ENCODE measurements around the gene MLXIP. TPM values are rescaled to one million over a fixed set of nuclear protein-coding genes. Genes with fewer than 3 reads are reported as not detected.
"Not testable (repeated sequence)": the region's sequence is repeated elsewhere in the genome, so short reads cannot be mapped to it uniquely, and the experiment has no call there.

The MLXIP gene
- total RNA-seq, 2 experiments from 2014 or later, result 61.0 to 61.7 TPM

GRCh38 chr12:122099856-122100255, 21.3 kb downstream of the MLXIP start:
- no peaks in the 10 kb centered on the region for H3K27me3 Mint-ChIP-seq
- peak overlapping the region; percentile 85 for H3K27ac Mint-ChIP-seq
- ATAC-seq (ENCODE audit: low read depth) (peak; percentile 47), DNase-seq (no peak)
- no peaks in the 10 kb centered on the region for H3K9me3 Mint-ChIP-seq
- POLR2A ChIA-PET, result interaction anchor here (6.0 to 7.1 kb wide), 2 partner anchors 13 to 19 kb away, joined by 44 to 67 read pairs; partner anchors contain the start of gene MLXIP
- H3K4me3 Mint-ChIP-seq, result peak overlapping the region; percentile 79
- H3K4me1 Mint-ChIP-seq, result peaks cover 50% of the 10 kb centered on the region
- H3K36me3 Mint-ChIP-seq, result peaks cover 9% of the 10 kb centered on the region

- Mint-ChIP-seq H3K36me3 (peaks cover 10% of the 10 kb centered on the region), H3K4me1 (peaks cover 55% of the 10 kb centered on the region), H3K27me3 (no peaks in the 10 kb centered on the region), H3K9me3 (no peaks in the 10 kb centered on the region), H3K27ac (peak overlapping the region; percentile 64), H3K4me3 (peak overlapping the region; percentile 17)
- DNase-seq (no peak), ATAC-seq (ENCODE audit: low read depth) (no peak)
- POLR2A ChIA-PET, result interaction anchor here (0.6 to 7.1 kb wide), 3 partner anchors 13 to 573 kb away, joined by 4 to 67 read pairs (median 44); partner anchors contain the start of gene MLXIP
Observed at GRCh38 chr12:122100568-122100967, 22.0 kb downstream of the MLXIP start.

GRCh38 chr12:122102331-122102730, 23.8 kb downstream of the MLXIP start:
- ATAC-seq (ENCODE audit: low read depth), result no peak
- no peak overlapping the region for H3K4me3 Mint-ChIP-seq

GRCh38 chr12:122104844-122105243, 26.3 kb downstream of the MLXIP start:
- POLR2A ChIA-PET, result interaction anchor here (0.7 to 2.0 kb wide), 11 partner anchors 8 to 232 kb away, joined by 3 to 9 read pairs (median 4); partner anchors contain the start of gene MLXIP
- ATAC-seq (ENCODE audit: low read depth) (peak; percentile 54), DNase-seq (no peak)
- Mint-ChIP-seq H3K4me1 (peaks cover 52% of the 10 kb centered on the region), H3K27ac (peak overlapping the region; percentile 81), H3K36me3 (peaks cover 5% of the 10 kb centered on the region), H3K4me3 (peak overlapping the region; percentile 77), H3K9me3 (no peaks in the 10 kb centered on the region), H3K27me3 (no peaks in the 10 kb centered on the region)

More at GRCh38 chr12:122102331-122102730, 23.8 kb downstream of the MLXIP start:
- Mint-ChIP-seq H3K27me3 (no peaks in the 10 kb centered on the region), H3K9me3 (no peaks in the 10 kb centered on the region), H3K27ac (no peak overlapping the region), H3K36me3 (peaks cover 10% of the 10 kb centered on the region), H3K4me1 (peaks cover 64% of the 10 kb centered on the region)
- POLR2A ChIA-PET, result no interaction called here
- no peak for DNase-seq

GRCh38 chr12:122105496-122105895, 26.9 kb downstream of the MLXIP start:
- not testable (repeated sequence) for ATAC-seq (ENCODE audit: low read depth); H3K36me3 Mint-ChIP-seq; H3K27me3 Mint-ChIP-seq; DNase-seq; H3K9me3 Mint-ChIP-seq
- H3K27ac Mint-ChIP-seq, result peak overlapping the region; percentile 81
- peak overlapping the region; percentile 77 for H3K4me3 Mint-ChIP-seq
- POLR2A ChIA-PET, result interaction anchor here (0.7 to 2.0 kb wide), 9 partner anchors 9 to 27 kb away, joined by 3 to 9 read pairs (median 5); partner anchors contain the start of gene MLXIP
- peaks cover 48% of the 10 kb centered on the region for H3K4me1 Mint-ChIP-seq

GRCh38 chr12:122106843-122107242, 28.3 kb downstream of the MLXIP start:
- DNase-seq, result no peak
- H3K4me3 Mint-ChIP-seq, result no peak overlapping the region
- H3K9me3 Mint-ChIP-seq, result no peaks in the 10 kb centered on the region
- H3K4me1 Mint-ChIP-seq, result peaks cover 44% of the 10 kb centered on the region
- no peaks in the 10 kb centered on the region for H3K27me3 Mint-ChIP-seq
- no peak overlapping the region for H3K27ac Mint-ChIP-seq
- ATAC-seq (ENCODE audit: low read depth), result no peak
- H3K36me3 Mint-ChIP-seq, result peaks cover 5% of the 10 kb centered on the region
- POLR2A ChIA-PET, result interaction anchor here (0.7 to 2.8 kb wide), 6 partner anchors 12 to 59 kb away, joined by 3 to 18 read pairs (median 4); partner anchors contain the start of gene MLXIP

GRCh38 chr12:122107261-122107660, 28.7 kb downstream of the MLXIP start:
- Mint-ChIP-seq H3K9me3 (no peaks in the 10 kb centered on the region), H3K36me3 (peaks cover 5% of the 10 kb centered on the region), H3K4me1 (peaks cover 46% of the 10 kb centered on the region), H3K27ac (peak overlapping the region; percentile 42), H3K4me3 (no peak overlapping the region), H3K27me3 (no peaks in the 10 kb centered on the region)
- POLR2A ChIA-PET, result interaction anchor here (0.7 to 2.8 kb wide), 6 partner anchors 12 to 60 kb away, joined by 3 to 18 read pairs (median 4); partner anchors contain the start of gene MLXIP
- ATAC-seq (ENCODE audit: low read depth) (no peak), DNase-seq (no peak)

- no peak overlapping the region for H3K27ac Mint-ChIP-seq
- no peaks in the 10 kb centered on the region for H3K27me3 Mint-ChIP-seq
- POLR2A ChIA-PET, result interaction anchor here (0.7 to 2.2 kb wide), 3 partner anchors 30 to 212 kb away, joined by 3 to 6 read pairs (median 5); no protein-coding TSS in a partner anchor
- H3K36me3 Mint-ChIP-seq, result no peaks in the 10 kb centered on the region
- no peak for DNase-seq
- no peak for ATAC-seq (ENCODE audit: low read depth)
- peaks cover 27% of the 10 kb centered on the region for H3K4me1 Mint-ChIP-seq
- no peaks in the 10 kb centered on the region for H3K9me3 Mint-ChIP-seq
- no peak overlapping the region for H3K4me3 Mint-ChIP-seq
Observed at GRCh38 chr12:122111089-122111641, 32.6 kb downstream of the MLXIP start.

- DNase-seq, result no peak
- H3K27me3 Mint-ChIP-seq, result no peaks in the 10 kb centered on the region
- H3K4me1 Mint-ChIP-seq, result peaks cover 15% of the 10 kb centered on the region
- peaks cover 2% of the 10 kb centered on the region for H3K36me3 Mint-ChIP-seq
- no peak overlapping the region for H3K27ac Mint-ChIP-seq
- POLR2A ChIA-PET, result interaction anchor here (0.6 kb wide), 1 partner anchor 49 kb away, joined by 3 read pairs; no protein-coding TSS in a partner anchor
- ATAC-seq (ENCODE audit: low read depth), result no peak
- no peak overlapping the region for H3K4me3 Mint-ChIP-seq
- H3K9me3 Mint-ChIP-seq, result no peaks in the 10 kb centered on the region
Observed at GRCh38 chr12:122116707-122117535, 38.4 kb downstream of the MLXIP start.

GRCh38 chr12:122117979-122118378, 39.4 kb downstream of the MLXIP start:
- H3K4me3 Mint-ChIP-seq, result no peak overlapping the region
- DNase-seq (no peak), ATAC-seq (ENCODE audit: low read depth) (no peak)
- peaks cover 15% of the 10 kb centered on the region for H3K4me1 Mint-ChIP-seq
- POLR2A ChIA-PET, result no interaction called here
- H3K9me3 Mint-ChIP-seq, result no peaks in the 10 kb centered on the region
- H3K36me3 Mint-ChIP-seq, result peaks cover 2% of the 10 kb centered on the region
- no peak overlapping the region for H3K27ac Mint-ChIP-seq
- no peaks in the 10 kb centered on the region for H3K27me3 Mint-ChIP-seq

- H3K9me3 Mint-ChIP-seq, POLR2A ChIA-PET: not testable (repeated sequence)
Observed at GRCh38 chr12:122121341-122121740, 42.8 kb downstream of the MLXIP start.

GRCh38 chr12:122121745-122122144, 43.2 kb downstream of the MLXIP start:
- no peak for DNase-seq
- no peak for ATAC-seq (ENCODE audit: low read depth)
- H3K4me1 Mint-ChIP-seq, result peaks cover 27% of the 10 kb centered on the region
- H3K4me3 Mint-ChIP-seq, result peak overlapping the region; percentile 46
- peaks cover 2% of the 10 kb centered on the region for H3K36me3 Mint-ChIP-seq
- H3K27ac Mint-ChIP-seq, result peak overlapping the region; percentile 78
- no peaks in the 10 kb centered on the region for H3K27me3 Mint-ChIP-seq
- H3K9me3 Mint-ChIP-seq, result no peaks in the 10 kb centered on the region
- POLR2A ChIA-PET, result interaction anchor here (1.2 kb wide), 1 partner anchor 23 kb away, joined by 4 read pairs; no protein-coding TSS in a partner anchor

More at GRCh38 chr12:122121341-122121740, 42.8 kb downstream of the MLXIP start:
- ATAC-seq (ENCODE audit: low read depth); H3K36me3 Mint-ChIP-seq; DNase-seq; H3K27me3 Mint-ChIP-seq: not testable (repeated sequence)
- Mint-ChIP-seq H3K4me3 (peak overlapping the region; percentile 46), H3K4me1 (peaks cover 25% of the 10 kb centered on the region), H3K27ac (peak overlapping the region; percentile 78)
